KMS-11 (cell line): ENCODE measurements around the gene MAP3K2.

Experiments
- H2AFZ ChIP-seq: fragments of 200-600 bp; sonication (generic); 2 replicates; pipeline ENCODE4 v1.6.1; 2016; ENCODE audit warnings: antibody characterized with exemption, mixed run types, low read depth
- H3K27ac ChIP-seq: fragments of 200-600 bp; sonication (generic); 2 replicates; pipeline ENCODE4 v1.6.1; 2016; ENCODE audit warnings: mild to moderate bottlenecking, mixed run types
- H3K27me3 ChIP-seq: fragments of 200-600 bp; sonication (generic); 2 replicates; pipeline ENCODE4 v1.6.1; 2017; ENCODE audit warnings: mild to moderate bottlenecking, low read depth, mixed run types, moderate library complexity; ENCODE audit not compliant: insufficient read depth
- H3K36me3 ChIP-seq: fragments of 200-600 bp; sonication (generic); 2 replicates; pipeline ENCODE4 v1.6.1; 2017; ENCODE audit warnings: mild to moderate bottlenecking, mixed run types; ENCODE audit not compliant: insufficient read depth
- H3K4me1 ChIP-seq: fragments of 200-600 bp; sonication (generic); 2 replicates; pipeline ENCODE4 v1.6.1; 2016; ENCODE audit warnings: mild to moderate bottlenecking, low read depth, mixed run types; ENCODE audit not compliant: poor library complexity, severe bottlenecking
- H3K4me2 ChIP-seq: fragments of 200-600 bp; sonication (generic); 2 replicates; pipeline ENCODE4 v1.7.0; 2016; ENCODE audit warnings: mild to moderate bottlenecking, mixed run types
- H3K4me3 ChIP-seq: fragments of 200-600 bp; sonication (generic); IDR thresholded peaks from 2 replicates; pipeline ENCODE4 v1.6.1; 2017; ENCODE audit warnings: low read depth, low read length, mixed read lengths; ENCODE audit not compliant: insufficient read depth
- H3K79me2 ChIP-seq: fragments of 200-600 bp; sonication (generic); 2 replicates; pipeline ENCODE4 v1.6.1; 2016; ENCODE audit warnings: low read depth, mixed run types; ENCODE audit not compliant: insufficient read depth
- H3K9ac ChIP-seq: fragments of 200-600 bp; sonication (generic); 2 replicates; pipeline ENCODE4 v1.6.1; 2016; ENCODE audit warnings: mild to moderate bottlenecking, mixed run types
- H4K20me1 ChIP-seq: fragments of 200-600 bp; sonication (generic); 2 replicates; pipeline ENCODE4 v1.6.1; 2016; ENCODE audit warnings: mild to moderate bottlenecking, mixed run types; ENCODE audit not compliant: insufficient read depth
- TF ChIP-seq, protein P1 (sequence below): fragments of 200-600 bp; sonication (generic); conservative IDR thresholded peaks from 2 replicates; pipeline ENCODE4 v1.6.1; 2017; ENCODE audit warnings: low read depth, mild to moderate bottlenecking, antibody characterized with exemption, low read length, moderate library complexity, mixed read lengths

MAP3K2 gene

DNA sequence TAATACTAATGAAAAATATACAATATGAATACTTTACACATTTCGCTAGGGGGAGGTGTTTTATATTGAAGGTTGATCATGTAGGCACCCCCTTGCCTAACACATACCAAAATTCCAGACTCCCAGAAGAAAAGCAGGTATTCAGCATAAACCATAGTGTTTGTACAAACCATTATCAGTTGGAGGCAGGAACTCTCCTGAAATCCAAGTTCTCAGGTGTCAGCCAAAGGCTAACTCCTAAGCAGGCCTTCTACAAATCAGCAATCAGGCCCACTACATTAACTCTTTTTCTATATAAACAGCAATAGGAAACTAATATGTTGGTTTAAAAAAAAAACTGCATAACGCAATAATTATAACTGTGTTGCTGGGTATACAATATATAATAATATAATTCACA is 44.5 kb downstream of the MAP3K2 start:
- no peak overlapping the region for H3K4me2 ChIP-seq
- H3K27me3 ChIP-seq = no peaks in the 10 kb centered on the region
- H3K4me1 ChIP-seq = peaks cover 38% of the 10 kb centered on the region
- no peak overlapping the region for H2AFZ ChIP-seq
- H3K36me3 ChIP-seq = no peaks in the 10 kb centered on the region
- no peak overlapping the region for H3K27ac ChIP-seq
- no peak overlapping the region for H3K9ac ChIP-seq
- 0 out of 2 replicates have a peak, but pooled peaks cover 6% of the 10 kb centered on the region for H4K20me1 ChIP-seq
- TF ChIP-seq, protein P1, sequence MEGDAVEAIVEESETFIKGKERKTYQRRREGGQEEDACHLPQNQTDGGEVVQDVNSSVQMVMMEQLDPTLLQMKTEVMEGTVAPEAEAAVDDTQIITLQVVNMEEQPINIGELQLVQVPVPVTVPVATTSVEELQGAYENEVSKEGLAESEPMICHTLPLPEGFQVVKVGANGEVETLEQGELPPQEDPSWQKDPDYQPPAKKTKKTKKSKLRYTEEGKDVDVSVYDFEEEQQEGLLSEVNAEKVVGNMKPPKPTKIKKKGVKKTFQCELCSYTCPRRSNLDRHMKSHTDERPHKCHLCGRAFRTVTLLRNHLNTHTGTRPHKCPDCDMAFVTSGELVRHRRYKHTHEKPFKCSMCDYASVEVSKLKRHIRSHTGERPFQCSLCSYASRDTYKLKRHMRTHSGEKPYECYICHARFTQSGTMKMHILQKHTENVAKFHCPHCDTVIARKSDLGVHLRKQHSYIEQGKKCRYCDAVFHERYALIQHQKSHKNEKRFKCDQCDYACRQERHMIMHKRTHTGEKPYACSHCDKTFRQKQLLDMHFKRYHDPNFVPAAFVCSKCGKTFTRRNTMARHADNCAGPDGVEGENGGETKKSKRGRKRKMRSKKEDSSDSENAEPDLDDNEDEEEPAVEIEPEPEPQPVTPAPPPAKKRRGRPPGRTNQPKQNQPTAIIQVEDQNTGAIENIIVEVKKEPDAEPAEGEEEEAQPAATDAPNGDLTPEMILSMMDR = no peak
- peaks cover 31% of the 10 kb centered on the region for H3K79me2 ChIP-seq
- no peak overlapping the region for H3K4me3 ChIP-seq

- Histone ChIP-seq H3K4me3 (no peak overlapping the region), H3K4me2 (no peak overlapping the region), H3K36me3 (no peaks in the 10 kb centered on the region), H2AFZ (no peak overlapping the region), H3K9ac (no peak overlapping the region), H3K27ac (no peak overlapping the region), H4K20me1 (0 out of 2 replicates have a peak, but pooled peaks cover 6% of the 10 kb centered on the region), H3K4me1 (peaks cover 26% of the 10 kb centered on the region), H3K27me3 (no peaks in the 10 kb centered on the region), H3K79me2 (peaks cover 19% of the 10 kb centered on the region)
- TF ChIP-seq, protein P1 = no peak
These were observed 45.7 kb downstream of the MAP3K2 start for GRCh38 chr2:127342101-127342500.

DNA sequence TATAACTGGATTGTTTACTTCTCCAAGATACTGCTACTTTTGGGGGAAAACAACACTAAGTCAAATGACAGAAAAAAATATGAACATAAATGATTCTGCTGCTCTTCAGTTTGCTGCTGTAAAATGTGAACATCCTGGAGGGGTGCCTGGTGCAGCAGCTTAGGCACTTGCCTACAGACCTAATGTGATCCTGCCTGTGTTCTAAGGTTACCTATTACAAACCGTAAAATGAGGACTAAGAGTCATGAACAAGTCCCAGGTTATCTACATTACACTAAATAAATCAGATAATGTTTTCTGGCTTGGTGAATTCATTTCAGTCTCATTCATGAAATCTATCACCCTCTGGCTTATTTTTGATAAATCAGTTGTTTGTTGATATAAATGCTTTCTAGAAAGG is 55.4 kb downstream of the MAP3K2 start:
- H3K4me2 ChIP-seq = no peak overlapping the region
- H3K27ac ChIP-seq = no peak overlapping the region
- TF ChIP-seq, protein P1 = no peak
- no peak overlapping the region for H3K4me3 ChIP-seq
- H2AFZ ChIP-seq = no peak overlapping the region
- no peaks in the 10 kb centered on the region for H3K27me3 ChIP-seq
- peaks cover 20% of the 10 kb centered on the region for H3K4me1 ChIP-seq
- no peaks in the 10 kb centered on the region for H3K79me2 ChIP-seq
- H3K9ac ChIP-seq = no peak overlapping the region
- H4K20me1 ChIP-seq = no peaks in the 10 kb centered on the region
- H3K36me3 ChIP-seq = no peaks in the 10 kb centered on the region

GRCh38 chr2:127330753-127331152 is 57.0 kb downstream of the MAP3K2 start:
- H3K4me3 ChIP-seq = no peak overlapping the region
- H4K20me1 ChIP-seq = no peaks in the 10 kb centered on the region
- TF ChIP-seq, protein P1 = no peak
- no peak overlapping the region for H3K9ac ChIP-seq
- no peaks in the 10 kb centered on the region for H3K36me3 ChIP-seq
- H3K4me2 ChIP-seq = peak overlapping the region; percentile 18; the same call in 1 of the 2 replicates
- H3K4me1 ChIP-seq = peaks cover 20% of the 10 kb centered on the region
- H3K27me3 ChIP-seq = no peaks in the 10 kb centered on the region
- H3K27ac ChIP-seq = no peak overlapping the region
- no peaks in the 10 kb centered on the region for H3K79me2 ChIP-seq
- no peak overlapping the region for H2AFZ ChIP-seq
